Measurements from ENCODE around the gene ZNF484. TPM values are rescaled to one million over a fixed set of nuclear protein-coding genes. Genes with fewer than 3 reads are reported as not detected.
"Not testable (repeated sequence)": the region's sequence is repeated elsewhere in the genome, so short reads cannot be mapped to it uniquely, and the experiment has no call there.

ZNF484 gene
- total RNA-seq, 1 donor from 2014 or later: 7.7 TPM

DNA sequence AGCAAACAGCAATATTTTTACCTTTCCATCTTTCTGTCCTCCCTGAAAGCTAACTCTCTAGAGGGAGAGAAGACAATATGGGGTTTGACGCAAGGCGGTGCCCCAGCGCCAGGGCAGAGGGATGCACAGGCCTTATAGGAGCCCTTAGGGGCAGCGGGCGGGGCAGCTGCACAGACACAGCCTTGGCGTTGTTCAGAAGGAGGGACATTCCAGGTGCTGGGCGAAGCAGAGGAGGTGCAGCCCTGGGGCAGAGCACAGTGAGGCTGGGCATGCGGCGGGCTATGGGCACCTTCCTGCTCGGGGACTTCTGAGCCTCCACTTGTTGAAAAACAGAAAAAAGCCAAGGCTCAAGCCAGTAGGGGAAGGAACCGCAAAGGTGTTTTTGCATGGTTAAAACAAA is 79.5 kb downstream of the ZNF484 start:
- no peak for DNase-seq (ENCODE audit: low spot score)
- intact Hi-C loops (cut with DNase I): loop anchor here (10.0 kb wide), 1 partner anchor 154 kb away; no protein-coding TSS in a partner anchor

DNA sequence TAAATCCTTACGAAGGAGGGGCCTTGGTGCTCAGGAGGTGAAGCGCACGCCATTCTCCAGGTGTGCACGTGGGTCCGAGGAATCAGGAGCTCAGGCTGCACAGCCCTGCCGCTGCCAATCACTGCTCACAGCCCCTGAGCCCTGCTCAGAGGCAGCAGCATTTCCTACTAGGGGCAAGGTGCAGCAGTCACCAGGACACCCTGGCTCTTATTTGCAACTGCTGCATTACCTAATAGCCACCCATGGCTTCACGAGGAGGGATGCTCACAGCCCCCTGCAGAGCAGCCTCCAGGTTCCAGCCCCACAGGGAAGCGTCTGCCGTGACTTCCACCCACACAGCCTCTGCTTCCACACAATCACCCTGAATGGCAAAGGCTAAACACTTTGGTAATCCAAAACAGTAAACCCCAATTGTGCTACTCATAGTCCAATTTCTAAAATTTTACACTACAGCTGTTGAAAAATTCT is 81.5 kb downstream of the ZNF484 start:
- intact Hi-C loops (cut with DNase I): loop anchor here (10.0 kb wide), 1 partner anchor 152 kb away; no protein-coding TSS in a partner anchor
- DNase-seq (ENCODE audit: low spot score): not testable (repeated sequence)

DNA sequence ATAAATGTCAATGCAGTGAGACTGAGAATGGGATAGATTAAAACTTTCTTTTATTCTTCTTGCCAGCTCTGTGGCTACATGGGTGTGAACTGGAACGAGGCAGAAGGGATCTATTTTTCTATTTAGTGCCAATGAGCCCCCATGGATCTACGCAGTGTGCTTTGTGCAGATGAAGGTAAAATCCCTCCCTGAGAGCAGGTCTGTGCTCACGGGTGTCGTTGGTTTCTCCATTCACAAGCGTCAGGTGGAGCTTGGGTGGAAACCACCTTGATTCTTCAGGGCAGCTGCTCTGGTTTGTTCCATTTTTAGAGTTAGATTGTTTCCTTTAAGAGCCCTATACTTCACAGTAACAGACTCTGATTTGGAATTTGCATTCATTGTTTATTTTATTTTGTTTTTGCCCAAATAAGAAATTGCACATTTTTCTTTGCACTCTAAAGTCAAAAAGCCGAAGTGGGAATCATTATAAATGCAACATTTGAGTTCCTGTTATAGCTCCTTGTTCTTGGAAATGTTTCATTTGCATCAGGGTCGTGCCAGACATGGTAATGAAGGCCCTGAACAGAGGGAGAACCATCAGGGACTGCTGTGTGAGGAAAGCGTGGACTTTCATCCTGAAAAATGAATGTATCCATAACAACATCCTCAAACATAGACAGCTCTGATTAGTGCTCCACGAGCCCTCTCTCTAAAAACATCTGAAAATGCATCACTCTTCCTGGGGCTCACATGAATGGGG is 82.1 kb downstream of the ZNF484 start:
- no peak for DNase-seq (ENCODE audit: low spot score)
- intact Hi-C loops (cut with DNase I): loop anchor here (10.0 kb wide), 1 partner anchor 151 kb away; no protein-coding TSS in a partner anchor

Other genes with a start within 250 kb of the ZNF484 start
- 13.1 TPM for gene IPPK, start 207.9 kb downstream of the ZNF484 start, total RNA-seq
- gene BICD2, start 113.2 kb downstream of the ZNF484 start, total RNA-seq: 39.5 TPM
- gene FGD3, start 69.5 kb upstream of the ZNF484 start, total RNA-seq: 2.6 TPM
- gene SUSD3, start 180.7 kb upstream of the ZNF484 start, total RNA-seq: 1.1 TPM
- 45.1 TPM for gene CARD19, start 218.2 kb upstream of the ZNF484 start, total RNA-seq